Measurements from ENCODE around the gene IRF8.
"Not testable (repeated sequence)": the region's sequence is repeated elsewhere in the genome, so short reads cannot be mapped to it uniquely, and the experiment has no call there.

IRF8 gene

DNA sequence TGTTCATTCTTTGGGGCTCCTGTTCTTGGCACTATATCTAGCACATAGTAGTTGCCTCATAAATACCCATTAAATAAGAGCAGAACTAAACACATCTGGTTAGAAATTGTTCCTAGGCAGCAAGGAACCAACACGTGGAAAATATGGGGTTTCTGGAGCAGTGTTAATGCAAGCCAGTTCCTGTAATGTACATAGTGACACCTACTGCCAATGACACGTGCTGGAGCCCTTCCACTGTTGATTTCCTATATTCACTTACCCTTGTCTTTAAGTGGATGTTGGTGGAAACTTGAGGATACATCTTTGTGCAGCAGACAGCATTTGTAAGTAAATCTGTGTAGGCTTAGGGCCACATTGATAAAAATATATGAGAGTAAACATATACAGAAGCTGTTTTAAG, 1.6 kb upstream of the IRF8 start:
- no peak for DNase-seq (ENCODE audit: low spot score)

DNA sequence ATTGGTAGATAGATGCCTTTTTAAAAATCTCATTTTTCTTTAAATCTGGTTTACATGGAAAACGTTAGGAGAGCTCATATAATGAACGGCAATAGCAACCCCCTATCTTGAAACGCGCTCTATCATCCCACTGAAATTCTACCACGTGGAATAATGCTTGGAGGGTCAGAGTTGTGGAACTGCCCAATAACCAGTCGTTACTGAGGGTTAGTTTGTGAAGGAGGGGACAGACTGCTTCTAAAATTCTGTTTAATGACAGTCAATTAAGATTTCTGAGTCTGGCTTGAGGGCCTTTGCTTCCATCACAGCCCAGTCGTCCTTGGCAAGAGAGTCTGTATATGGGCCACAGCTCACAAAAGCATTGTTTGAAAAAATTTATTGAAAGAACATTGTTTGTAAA, 482 bp downstream of the IRF8 start:
- DNase-seq (ENCODE audit: low spot score) = peak; percentile 10

DNA sequence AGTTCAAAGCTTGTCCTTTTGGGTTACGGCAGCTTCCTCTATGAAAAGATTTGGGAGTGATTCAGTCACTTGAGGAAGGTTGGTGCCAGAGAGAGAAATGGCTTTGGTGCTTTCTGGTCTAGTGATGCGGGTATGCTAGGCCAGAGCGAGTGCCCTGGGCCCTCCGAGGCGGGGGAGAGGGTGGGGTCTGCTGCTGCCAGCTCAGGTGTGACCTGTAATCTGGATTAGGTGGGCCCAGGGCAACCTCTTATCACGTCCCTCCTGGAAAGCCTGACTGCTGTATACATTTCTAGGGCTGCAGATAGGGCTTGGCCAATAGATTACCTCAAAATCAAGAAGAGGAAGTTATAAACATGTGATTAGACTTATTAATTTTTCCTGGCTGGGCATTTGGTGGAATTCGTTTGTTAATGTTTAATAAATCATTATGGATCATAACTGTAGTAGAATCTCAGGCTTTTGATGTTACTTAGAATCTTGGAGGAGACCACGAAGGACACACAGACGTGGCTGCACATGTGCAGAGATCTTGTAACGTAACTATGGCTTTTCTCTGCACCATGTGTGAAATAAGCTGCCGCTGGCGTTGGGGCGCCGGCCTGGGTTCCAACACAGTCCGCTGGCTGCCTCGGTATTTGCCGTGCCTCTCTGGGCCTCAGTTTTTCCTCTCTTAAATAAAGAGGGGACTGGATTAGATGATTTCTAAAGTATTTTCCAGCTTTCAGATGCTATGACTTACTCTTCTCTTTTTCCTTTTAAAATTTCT, 1.2 kb downstream of the IRF8 start:
- no peak for DNase-seq (ENCODE audit: low spot score)

DNA sequence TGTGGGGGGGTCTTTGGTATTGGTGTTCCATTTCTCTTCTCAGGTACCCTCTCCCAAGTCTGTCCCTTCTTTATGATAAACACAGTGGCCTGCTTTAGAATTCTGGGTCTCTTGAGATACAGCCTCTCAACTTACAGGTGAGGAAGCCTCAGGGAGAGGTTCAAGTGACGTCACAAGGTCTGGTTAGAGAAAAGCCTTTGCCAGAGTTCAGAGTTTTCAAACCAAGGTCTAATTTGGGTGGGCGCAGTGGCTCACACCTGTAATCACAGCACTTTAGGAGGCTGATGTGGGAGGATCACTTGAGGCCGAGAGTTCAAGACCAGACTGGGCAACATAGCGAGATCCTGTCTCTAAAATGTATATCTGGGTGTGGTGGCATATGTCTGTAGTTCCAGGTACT, 2.1 kb downstream of the IRF8 start:
- DNase-seq (ENCODE audit: low spot score) = no peak

DNA sequence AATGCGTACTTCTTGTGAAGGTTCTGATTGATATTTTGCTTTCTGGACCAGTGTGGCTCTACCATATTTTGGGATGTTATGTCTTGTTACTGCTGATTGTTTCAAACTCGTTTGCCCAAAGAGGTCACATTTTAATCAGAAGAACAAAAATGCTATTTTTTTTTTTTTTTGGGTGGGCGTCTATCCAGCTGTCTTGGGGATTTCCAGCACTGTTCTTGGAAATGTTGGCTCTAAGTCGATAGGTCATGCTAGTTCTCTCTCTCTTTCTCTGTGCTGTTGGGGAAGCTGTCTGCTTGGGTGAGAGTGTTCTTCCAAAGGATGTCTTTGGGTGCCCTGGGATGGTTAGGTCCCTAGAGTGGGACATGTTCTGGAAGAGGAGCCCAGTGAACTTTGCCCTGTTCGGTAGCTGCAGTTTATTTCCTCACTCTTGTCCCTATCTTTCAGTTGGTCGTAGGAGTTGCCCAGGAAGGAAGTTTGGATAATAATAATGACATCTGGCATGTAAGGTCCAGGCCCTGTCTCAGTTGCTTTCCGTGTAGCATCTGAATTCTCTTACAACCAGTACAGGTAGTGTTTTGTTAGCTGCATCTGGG, 2.9 kb downstream of the IRF8 start:
- no peak for DNase-seq (ENCODE audit: low spot score)

DNA sequence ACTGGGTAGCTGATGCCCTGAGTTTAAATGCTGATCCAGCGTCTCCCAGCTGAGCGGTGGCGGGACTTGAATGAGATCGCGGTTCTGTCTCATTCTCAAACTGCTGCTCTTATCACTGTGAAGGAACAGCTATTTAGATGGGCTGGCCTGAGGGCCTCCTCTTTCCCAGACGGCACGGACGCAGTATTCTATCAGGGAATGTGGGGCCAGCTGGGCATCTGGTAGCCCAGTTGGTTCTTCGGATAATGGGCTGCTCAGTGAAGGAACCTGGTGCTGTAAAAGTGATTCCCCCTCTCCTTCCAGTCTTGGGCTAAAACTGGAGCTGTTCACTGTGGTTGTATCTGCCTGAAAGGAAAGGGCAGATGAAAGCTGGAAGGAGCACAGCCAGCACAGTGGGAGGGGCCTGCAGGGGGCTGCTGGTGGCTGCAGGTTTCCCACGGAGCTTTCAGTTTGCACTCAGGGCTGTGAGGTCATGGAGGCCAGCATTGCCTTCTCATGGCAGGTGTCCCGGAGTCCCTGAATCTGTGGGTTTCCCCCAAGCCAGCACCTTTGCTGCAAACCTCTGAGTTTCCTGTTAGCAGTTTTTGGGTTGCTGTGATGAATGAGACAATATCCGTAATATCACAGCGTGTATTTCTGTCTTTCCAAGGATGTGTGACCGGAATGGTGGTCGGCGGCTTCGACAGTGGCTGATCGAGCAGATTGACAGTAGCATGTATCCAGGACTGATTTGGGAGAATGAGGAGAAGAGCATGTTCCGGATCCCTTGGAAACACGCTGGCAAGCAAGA, 3.6 kb downstream of the IRF8 start:
- peak; percentile 26 for DNase-seq (ENCODE audit: low spot score)

DNA sequence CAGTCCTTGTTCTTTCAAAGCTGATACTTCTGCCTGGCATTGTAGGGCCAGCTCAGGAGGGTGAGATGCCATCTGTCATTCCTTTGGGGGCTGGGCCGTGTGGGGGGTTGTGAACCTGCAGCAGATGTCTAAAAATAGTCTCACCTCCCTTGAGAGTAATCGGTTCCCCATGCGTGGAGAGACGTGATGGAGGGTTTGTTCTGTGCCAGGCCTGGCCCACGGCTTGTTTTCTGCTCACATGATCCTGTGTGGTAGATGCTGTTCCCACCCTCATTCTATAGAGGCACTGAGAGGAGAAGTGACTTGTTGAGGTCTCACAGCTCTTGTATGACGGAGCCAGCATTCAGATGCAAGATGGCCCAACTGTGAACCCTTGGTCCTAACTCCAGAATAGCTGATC, 4.6 kb downstream of the IRF8 start:
- DNase-seq (ENCODE audit: low spot score) = peak; percentile 26

DNA sequence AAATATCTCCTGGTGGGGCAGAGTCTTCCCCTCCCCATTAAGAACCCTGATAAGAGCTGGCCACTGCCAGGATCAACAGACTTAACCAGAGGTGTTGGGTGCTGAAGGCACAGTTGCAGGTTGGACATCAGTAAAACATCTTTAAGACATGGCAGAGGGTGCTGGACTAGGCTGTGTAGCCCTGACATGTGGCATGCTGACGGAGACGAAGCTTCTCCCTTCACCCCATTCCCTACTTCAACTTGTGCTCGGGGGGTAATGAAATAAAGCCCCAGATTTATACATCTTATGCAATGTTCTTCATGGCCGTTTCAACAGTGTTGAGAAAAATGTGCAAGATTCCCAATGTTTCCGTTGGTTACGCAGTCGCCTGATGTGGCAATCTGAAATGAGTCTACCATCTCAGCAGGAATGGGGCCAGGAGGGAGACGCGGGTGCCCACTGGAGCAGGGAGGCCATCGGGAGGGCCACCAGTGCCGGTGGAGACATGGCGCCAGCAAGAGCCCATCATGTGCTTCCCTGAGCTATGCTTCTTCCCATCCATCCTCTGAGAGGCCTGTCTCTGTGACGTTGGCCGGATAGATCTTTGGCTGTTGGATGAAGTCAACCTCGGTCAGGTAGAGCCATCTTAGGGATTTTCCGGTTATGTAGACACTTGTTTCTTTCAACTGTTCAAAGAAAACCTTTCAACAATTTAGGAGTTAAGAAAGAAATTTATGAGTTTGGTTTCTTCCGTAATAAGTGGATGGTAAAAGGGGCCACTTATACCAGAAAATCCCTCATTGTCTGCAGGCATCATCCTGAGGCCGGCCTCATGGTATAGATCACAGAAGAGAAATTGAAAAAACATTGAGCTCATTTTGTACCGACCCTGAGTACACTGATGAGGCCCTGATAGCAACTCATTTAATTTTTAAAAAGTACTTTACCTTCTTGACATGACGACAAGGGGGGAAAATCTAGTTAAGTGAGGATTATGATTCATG, 6.4 kb downstream of the IRF8 start:
- no peak for DNase-seq (ENCODE audit: low spot score)

DNA sequence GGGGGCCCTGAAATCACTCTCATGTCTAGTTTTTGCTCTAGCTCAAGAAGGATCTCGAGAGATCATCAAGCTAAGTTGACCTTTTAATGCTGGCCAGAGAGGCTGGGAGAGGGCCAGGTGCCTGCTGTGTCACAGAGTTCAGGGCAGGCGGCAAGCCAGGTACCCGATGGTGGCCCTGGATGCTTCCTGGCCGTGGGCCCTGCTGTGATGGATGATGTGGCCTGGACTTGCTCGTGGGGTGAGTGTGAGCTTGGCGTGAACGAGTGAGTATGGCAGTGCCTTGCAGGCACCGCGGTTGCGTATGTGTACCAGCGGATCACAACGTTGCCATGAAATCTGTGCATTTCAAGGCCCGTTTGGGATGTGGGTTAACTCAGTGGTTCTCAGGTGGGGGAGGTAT, 7.4 kb downstream of the IRF8 start:
- peak; percentile 63 for DNase-seq (ENCODE audit: low spot score)

DNA sequence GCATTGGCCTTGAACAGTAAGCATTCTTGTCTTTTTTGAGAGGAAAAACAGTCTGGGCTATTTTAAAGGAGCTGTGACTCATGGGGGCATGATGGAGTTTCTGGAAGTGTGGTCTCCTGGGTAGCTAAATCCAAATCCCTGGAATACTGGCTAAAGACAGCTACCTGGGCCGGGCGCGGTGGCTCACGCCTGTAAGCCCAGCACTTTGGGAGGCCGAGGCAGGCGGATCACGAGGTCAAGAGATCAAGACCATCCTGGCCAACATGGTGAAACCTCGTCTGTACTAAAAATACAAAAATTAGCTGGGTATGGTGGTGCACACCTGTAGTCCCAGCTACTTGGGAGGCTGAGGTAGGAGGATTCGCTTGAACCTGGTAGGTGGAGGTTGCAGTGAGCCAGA, 8.3 kb downstream of the IRF8 start:
- DNase-seq (ENCODE audit: low spot score) = not testable (repeated sequence)

DNA sequence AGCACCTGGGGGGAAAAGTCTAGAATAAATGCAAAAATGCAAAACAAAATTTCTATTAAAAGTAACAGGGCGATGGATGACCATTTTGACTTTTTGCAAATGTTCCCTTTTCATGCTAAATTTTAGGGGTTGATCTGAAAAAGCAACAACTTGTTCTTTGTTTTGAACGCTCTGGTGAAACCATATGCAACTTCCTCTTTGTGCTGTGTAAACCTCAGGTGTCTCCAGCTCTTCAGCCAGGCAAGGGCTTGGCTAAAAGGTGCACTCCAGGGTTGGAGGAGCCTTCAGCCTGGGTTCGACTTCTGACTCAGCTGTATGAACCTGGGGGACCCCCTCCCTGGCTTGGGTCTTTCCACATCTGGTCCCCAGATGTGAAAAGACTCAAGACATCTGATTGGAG, 9.5 kb downstream of the IRF8 start:
- no peak for DNase-seq (ENCODE audit: low spot score)

DNA sequence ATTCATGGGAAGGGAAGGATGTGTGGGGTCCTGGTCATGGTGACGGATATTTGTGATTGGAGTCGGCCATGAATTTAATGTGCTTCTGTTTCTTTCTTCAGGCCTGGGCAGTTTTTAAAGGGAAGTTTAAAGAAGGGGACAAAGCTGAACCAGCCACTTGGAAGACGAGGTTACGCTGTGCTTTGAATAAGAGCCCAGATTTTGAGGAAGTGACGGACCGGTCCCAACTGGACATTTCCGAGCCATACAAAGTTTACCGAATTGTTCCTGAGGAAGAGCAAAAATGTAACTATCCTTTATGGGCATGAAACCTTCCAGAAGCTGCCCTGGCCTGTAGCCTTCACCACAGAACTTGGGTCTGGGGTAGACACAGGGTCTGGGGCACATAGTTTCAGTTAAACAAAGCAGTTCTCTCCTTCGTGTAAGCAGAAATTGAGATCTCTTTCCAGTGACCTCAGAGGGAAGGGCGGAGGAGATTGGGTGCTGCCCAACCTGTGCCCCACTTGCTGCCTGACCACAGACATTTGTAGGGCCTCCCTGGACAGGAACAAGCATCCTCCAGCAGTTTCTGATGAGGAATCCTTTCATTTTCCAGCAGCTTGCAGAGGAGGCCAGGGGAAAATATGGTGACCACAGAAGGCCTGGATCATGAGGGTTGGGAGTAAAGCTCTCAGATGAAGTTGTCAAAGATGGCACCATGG, 10.1 kb downstream of the IRF8 start:
- DNase-seq (ENCODE audit: low spot score) = no peak

DNA sequence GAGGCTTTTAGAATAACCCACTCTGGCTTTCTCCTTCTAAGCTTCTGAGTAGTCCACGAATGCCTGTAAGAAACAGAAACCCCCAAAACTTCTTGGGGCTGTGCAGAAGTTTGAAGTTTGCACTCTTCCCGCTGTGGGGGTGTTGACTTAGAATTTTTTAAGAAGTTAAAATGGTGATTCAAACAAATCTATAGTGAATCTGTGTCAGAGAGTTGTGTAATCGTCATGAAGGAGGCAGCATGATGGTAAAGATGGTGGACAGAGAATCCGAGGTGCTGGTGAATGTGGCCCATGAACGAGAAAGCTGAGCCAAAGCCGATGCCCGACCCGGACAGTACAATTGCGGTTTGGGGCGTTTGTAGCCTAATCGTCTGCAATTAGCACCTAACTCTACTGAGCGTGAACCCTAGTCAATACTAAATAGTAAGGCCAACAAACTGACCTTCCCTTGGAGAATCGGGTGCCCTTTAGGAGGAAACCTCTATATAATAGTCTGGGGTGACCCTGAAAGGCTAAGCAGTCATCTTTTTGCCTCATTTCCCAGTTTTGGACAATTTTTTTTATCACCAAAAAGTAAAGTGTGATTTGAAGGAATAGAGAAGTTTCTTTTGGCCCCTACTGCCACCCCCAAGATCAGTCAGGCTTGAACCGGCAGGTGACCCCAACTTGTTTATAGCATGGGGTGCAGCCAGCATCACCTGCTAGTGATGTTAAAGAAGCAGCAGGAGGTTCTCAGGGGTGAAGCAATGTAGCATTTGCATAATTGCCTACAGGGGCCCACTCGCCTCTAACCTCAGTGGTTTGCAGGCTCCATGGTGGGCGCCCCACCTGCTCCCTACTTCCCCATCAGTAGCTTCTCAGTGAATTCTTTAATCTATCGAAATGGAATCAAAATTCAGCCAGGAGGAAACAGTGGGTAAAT, 11.2 kb downstream of the IRF8 start:
- DNase-seq (ENCODE audit: low spot score) = no peak

DNA sequence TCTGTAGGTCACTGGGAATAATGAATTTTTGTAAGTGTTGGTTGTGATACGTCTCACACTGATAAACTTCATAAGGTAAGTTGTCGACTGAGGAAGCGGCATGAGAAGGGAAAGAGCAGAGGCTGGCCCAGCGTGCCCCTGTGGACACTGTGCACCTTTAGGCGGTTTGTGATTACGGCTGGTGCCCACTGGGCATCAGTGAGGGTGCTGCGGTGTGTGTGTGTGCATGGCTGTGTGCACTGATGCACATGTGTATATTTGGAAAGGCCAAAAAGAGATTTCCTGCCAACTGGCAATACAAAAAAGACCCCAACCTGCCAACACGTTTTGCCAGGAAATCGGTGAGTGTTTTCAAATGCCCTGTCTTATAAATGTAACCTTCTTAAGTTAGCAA, 11.9 kb downstream of the IRF8 start:
- no peak for DNase-seq (ENCODE audit: low spot score)

DNA sequence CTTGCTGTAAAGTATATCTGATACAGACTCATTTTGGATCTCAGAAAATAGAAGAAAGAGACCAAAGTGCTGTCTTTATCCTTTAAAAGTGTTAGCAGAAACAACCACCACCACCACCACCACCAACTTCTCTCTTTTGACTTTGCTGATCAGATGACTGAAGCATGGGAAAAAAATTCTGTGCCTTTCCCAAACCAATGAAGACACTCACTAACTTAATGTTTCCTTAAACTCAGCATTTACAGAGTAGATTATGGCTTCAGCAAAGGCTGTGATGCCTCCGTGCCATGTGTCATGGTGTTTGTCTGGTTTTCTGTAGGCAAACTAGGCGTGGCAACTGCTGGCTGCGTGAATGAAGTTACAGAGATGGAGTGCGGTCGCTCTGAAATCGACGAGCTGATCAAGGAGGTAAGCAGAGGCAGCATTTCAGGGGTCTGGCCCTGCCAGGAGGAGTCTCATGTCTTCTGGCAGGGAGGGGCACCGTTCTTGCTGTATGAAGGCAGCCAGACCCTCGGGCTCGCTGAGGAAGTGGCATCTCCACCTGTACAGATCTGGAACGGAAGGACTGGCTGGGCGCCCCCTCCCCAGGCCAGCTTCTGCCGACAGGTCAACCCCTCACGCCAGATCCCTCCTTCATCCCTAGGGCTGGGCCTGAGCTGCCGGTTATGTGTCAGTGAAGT, 12.4 kb downstream of the IRF8 start:
- DNase-seq (ENCODE audit: low spot score) = no peak

DNA sequence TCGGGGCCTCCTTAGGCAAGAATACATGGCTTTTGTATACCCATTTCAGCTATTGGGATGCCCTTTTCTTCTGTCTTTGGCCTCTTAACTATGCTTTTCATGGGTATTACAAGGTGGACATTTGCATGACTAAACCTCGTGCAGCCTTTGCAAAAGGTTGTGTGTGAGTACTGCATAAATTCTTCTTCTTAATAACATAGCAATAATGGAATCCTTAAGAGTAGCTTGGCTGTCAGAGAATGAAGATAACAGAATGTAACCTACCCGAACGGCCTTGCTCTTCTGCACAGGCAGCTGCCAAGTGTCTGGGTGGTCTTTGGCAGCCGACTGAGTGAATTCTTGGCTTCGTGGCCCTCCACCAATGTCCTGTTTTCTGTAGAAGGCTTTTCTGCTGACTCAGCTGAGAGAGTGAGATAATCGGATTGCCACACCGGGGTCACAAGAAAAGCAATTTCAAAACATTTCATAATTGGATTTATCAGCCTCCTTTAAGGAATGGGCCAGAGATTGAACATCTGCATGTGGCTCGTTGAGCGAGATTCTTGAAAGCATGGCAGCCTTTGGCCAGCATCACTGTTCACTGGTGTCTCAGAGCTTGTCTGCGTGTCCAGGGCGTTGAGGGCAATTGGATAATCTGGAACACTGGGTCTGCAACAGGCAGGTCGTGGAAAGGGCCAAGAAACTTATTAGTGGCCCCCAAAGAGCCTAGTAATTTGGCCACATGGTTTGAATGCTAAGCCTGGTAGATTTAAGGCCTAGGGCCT, 13.4 kb downstream of the IRF8 start:
- no peak for DNase-seq (ENCODE audit: low spot score)

DNA sequence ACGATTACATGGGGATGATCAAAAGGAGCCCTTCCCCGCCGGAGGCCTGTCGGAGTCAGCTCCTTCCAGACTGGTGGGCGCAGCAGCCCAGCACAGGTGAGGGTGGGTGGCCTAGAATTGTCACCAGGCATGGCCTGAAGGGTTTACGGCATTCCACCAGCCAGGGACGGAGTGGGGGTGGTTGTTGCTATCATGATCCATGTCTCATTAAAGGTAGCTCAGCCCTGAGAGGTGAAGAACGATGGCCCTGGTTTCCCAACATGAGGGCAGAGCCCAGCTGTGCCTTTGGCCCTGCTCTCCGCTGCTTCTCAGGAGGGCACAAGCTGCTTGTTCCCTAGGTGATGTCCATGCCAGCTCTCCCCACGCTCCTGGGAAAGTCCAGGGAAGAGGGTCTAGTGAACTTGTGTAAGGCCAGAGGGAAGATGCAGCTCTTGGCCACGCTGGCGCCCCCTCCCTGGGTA, 14.2 kb downstream of the IRF8 start:
- no peak for DNase-seq (ENCODE audit: low spot score)

DNA sequence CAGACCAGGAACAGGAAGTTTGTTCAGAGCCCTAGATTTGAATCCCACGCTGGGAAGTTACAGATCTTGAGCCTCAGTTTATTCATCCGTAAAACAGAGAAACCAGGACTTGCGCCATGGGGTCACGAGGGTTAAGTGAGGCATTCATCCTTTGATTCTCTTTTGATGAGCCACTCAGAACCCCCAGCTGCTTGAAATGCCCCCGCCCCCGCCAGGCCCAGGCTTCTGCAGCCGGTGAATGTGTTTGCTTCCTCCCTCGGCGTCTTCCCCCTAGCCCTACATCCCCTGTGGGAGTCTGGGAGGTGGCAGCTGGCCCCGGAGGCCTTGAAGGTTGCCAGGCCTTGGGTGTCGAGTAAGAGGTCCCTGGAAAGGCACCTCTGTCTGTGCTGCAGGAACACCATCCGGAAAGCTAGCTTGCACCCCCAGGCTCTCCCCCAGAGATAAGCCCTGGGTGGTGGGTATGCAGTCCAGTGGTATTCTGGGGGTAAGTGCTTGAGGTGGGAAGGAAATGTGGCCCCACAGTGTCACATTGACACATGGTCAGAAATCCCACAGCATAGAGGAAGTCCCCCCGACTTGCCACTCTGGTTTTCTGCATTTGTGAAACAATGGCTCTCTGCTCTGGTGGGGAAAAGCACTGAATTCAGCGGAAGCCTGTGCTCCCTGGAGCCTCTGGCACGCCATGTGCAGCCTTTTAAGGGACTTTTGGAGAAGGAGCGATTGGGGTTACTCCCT, 14.9 kb downstream of the IRF8 start:
- DNase-seq (ENCODE audit: low spot score) = no peak

All from cerebellar cortex (tissue), 1 donor.